ENCODE data around the gene LETM1. TPM values are rescaled to one million over a fixed set of nuclear protein-coding genes. Genes with fewer than 3 reads are reported as not detected.

The LETM1 gene
- total RNA-seq, 1 donor from 2014 or later: 64.3 TPM

- no peaks in the 10 kb centered on the region for H3K4me1 Mint-ChIP-seq (ENCODE audit: unreplicated experiment)
- TF ChIP-seq CTCF (conservative IDR thresholded peaks at IDR 0.05): no peak
These were observed 25.2 kb downstream of the LETM1 start for GRCh38 chr4:1830642-1831228.

GRCh38 chr4:1830234-1830633, 25.7 kb downstream of the LETM1 start:
- H3K9me3 Mint-ChIP-seq: no peaks in the 10 kb centered on the region
- H3K27me3 Mint-ChIP-seq: no peaks in the 10 kb centered on the region
- DNase-seq (ENCODE audit: extremely low spot score, unreplicated experiment): no peak
- H3K27ac Mint-ChIP-seq: no peak overlapping the region
- peaks cover 18% of the 10 kb centered on the region for H3K36me3 Mint-ChIP-seq
- TF ChIP-seq CTCF (conservative IDR thresholded peaks at IDR 0.05): no peak
- H3K4me1 Mint-ChIP-seq (ENCODE audit: unreplicated experiment): no peaks in the 10 kb centered on the region
- H3K4me3 Mint-ChIP-seq: no peak overlapping the region

More at GRCh38 chr4:1830642-1831228, 25.2 kb downstream of the LETM1 start:
- no peak for DNase-seq (ENCODE audit: extremely low spot score, unreplicated experiment)
- no peaks in the 10 kb centered on the region for H3K9me3 Mint-ChIP-seq
- no peak overlapping the region for H3K4me3 Mint-ChIP-seq
- H3K27me3 Mint-ChIP-seq: no peaks in the 10 kb centered on the region
- H3K36me3 Mint-ChIP-seq: peaks cover 18% of the 10 kb centered on the region
- H3K27ac Mint-ChIP-seq: no peak overlapping the region

GRCh38 chr4:1826531-1827350, 29.2 kb downstream of the LETM1 start:
- no peak overlapping the region for H3K27ac Mint-ChIP-seq
- no peak for TF ChIP-seq CTCF (conservative IDR thresholded peaks at IDR 0.05)
- no peak overlapping the region for H3K4me3 Mint-ChIP-seq
- no peaks in the 10 kb centered on the region for H3K4me1 Mint-ChIP-seq (ENCODE audit: unreplicated experiment)
- H3K9me3 Mint-ChIP-seq: no peaks in the 10 kb centered on the region
- no peaks in the 10 kb centered on the region for H3K27me3 Mint-ChIP-seq
- DNase-seq (ENCODE audit: extremely low spot score, unreplicated experiment): no peak
- peaks cover 25% of the 10 kb centered on the region for H3K36me3 Mint-ChIP-seq

GRCh38 chr4:1825326-1825725, 30.6 kb downstream of the LETM1 start:
- H3K4me1 Mint-ChIP-seq (ENCODE audit: unreplicated experiment): no peaks in the 10 kb centered on the region

GRCh38 chr4:1824746-1825145, 31.2 kb downstream of the LETM1 start:
- no peak overlapping the region for H3K4me3 Mint-ChIP-seq
- DNase-seq (ENCODE audit: extremely low spot score, unreplicated experiment): no peak
- peaks cover 14% of the 10 kb centered on the region for H3K36me3 Mint-ChIP-seq
- H3K9me3 Mint-ChIP-seq: no peaks in the 10 kb centered on the region
- no peak overlapping the region for H3K27ac Mint-ChIP-seq
- TF ChIP-seq CTCF (conservative IDR thresholded peaks at IDR 0.05): no peak
- H3K4me1 Mint-ChIP-seq (ENCODE audit: unreplicated experiment): no peaks in the 10 kb centered on the region
- no peaks in the 10 kb centered on the region for H3K27me3 Mint-ChIP-seq

More at GRCh38 chr4:1825326-1825725, 30.6 kb downstream of the LETM1 start:
- Mint-ChIP-seq H3K36me3 (peaks cover 18% of the 10 kb centered on the region), H3K27ac (no peak overlapping the region), H3K27me3 (no peaks in the 10 kb centered on the region), H3K4me3 (no peak overlapping the region), H3K9me3 (no peaks in the 10 kb centered on the region)
- DNase-seq (ENCODE audit: extremely low spot score, unreplicated experiment): no peak
- no peak for TF ChIP-seq CTCF (conservative IDR thresholded peaks at IDR 0.05)
